ENCODE measurements around the gene CFAP74. TPM values are rescaled to one million over a fixed set of nuclear protein-coding genes. Genes with fewer than 3 reads are reported as not detected.

Gene CFAP74
- total RNA-seq, 1 experiment from 2014 or later = not detected

DNA sequence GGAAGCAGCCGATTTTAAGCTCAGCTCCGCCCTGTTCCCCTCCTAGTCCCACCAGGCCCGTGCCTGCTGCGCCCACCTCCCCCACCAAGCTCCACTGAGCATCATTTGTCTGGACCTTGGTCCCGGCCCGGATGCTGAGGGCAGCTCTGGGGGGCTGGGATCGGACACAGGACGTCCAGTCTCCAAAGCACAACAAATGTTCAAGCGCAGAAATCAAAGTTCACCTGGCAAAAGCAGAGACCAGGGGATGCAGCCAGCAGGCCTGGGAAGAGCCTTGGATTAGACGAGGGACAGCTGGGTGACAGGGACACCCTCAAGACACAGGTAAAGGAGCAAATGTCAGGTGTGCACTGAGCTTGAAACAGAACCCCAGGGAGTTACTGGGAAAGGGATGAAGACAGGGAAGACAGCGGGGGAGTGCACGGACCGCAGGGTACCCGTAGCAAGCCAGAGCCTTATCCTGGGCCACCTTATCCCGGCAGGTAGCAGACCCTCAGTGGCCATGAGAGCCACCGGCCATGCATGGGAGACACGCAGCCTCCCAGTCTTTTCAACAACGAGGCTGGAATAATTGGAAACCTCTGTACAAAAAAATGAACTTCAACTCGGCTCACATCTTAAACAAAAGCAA lies 62.3 kb downstream of the CFAP74 start:
- Histone ChIP-seq H3K36me3 (ENCODE audit: insufficient read depth, low read length, poor library complexity, severe bottlenecking) (no peaks in the 10 kb centered on the region), H3K27me3 (replicated peaks; ENCODE audit: insufficient read depth, low read depth, low read length, poor library complexity) (no peaks in the 10 kb centered on the region), H3K4me1 (ENCODE audit: insufficient read depth, low read length, poor library complexity, severe bottlenecking) (no peaks in the 10 kb centered on the region), H3K9me3 (ENCODE audit: low read depth, low read length, poor library complexity, severe bottlenecking) (no peaks in the 10 kb centered on the region), H3K4me3 (ENCODE audit: low read depth, low read length, poor library complexity, severe bottlenecking) (no peak overlapping the region), H3K27ac (ENCODE audit: low read depth, low read length, poor library complexity, severe bottlenecking) (no peak overlapping the region)
- no peak for DNase-seq (ENCODE audit: low spot score)
- BruUV-seq (replicated peaks) = no TSS peak
- TF ChIP-seq EZH2 (IDR thresholded peaks at IDR 0.05; ENCODE audit: borderline replicate concordance, low read depth, low read length, poor library complexity, severe bottlenecking) = no peak
- TF ChIP-seq, protein P1, sequence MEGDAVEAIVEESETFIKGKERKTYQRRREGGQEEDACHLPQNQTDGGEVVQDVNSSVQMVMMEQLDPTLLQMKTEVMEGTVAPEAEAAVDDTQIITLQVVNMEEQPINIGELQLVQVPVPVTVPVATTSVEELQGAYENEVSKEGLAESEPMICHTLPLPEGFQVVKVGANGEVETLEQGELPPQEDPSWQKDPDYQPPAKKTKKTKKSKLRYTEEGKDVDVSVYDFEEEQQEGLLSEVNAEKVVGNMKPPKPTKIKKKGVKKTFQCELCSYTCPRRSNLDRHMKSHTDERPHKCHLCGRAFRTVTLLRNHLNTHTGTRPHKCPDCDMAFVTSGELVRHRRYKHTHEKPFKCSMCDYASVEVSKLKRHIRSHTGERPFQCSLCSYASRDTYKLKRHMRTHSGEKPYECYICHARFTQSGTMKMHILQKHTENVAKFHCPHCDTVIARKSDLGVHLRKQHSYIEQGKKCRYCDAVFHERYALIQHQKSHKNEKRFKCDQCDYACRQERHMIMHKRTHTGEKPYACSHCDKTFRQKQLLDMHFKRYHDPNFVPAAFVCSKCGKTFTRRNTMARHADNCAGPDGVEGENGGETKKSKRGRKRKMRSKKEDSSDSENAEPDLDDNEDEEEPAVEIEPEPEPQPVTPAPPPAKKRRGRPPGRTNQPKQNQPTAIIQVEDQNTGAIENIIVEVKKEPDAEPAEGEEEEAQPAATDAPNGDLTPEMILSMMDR (conservative IDR thresholded peaks at IDR 0.05; ENCODE audit: low read depth, low read length) = no peak
- intact Hi-C loops (cut with micrococcal nuclease; ENCODE audit: unreplicated experiment) = no loop called here
- ChIA-PET CTCF (interaction anchor here (0.5 kb wide), 1 partner anchor 12 kb away, joined by 4 read pairs; no protein-coding TSS in a partner anchor), POLR2A (ENCODE audit: low non-redundant PET) (no interaction called here)

DNA sequence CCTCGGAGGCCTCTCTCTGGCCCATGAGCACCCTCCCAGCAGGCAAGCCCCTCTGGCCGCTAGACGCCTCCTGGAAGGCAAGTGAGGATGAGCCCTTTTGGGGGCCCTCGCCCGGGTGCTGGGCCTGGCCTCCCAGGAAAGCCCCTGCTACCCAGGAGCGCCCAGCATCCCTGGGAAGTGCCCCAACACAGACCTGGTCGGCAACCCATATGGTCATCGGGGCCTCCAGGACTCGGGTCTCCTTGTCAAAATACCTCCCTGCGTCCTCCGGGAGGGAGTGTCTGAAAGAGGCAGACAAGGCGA lies 63.5 kb downstream of the CFAP74 start:
- no peak for DNase-seq (ENCODE audit: low spot score)
- H3K36me3 ChIP-seq (ENCODE audit: insufficient read depth, low read length, poor library complexity, severe bottlenecking) = no peaks in the 10 kb centered on the region
- H3K27ac ChIP-seq (ENCODE audit: low read depth, low read length, poor library complexity, severe bottlenecking) = no peak overlapping the region
- no peak overlapping the region for H3K4me3 ChIP-seq (ENCODE audit: low read depth, low read length, poor library complexity, severe bottlenecking)
- no peaks in the 10 kb centered on the region for H3K4me1 ChIP-seq (ENCODE audit: insufficient read depth, low read length, poor library complexity, severe bottlenecking)
- H3K27me3 ChIP-seq (replicated peaks; ENCODE audit: insufficient read depth, low read depth, low read length, poor library complexity) = no peaks in the 10 kb centered on the region
- intact Hi-C loops (cut with micrococcal nuclease; ENCODE audit: unreplicated experiment) = no loop called here
- POLR2A ChIA-PET (ENCODE audit: low non-redundant PET) = no interaction called here
- H3K9me3 ChIP-seq (ENCODE audit: low read depth, low read length, poor library complexity, severe bottlenecking) = no peaks in the 10 kb centered on the region
- BruUV-seq (replicated peaks) = no TSS peak
- TF ChIP-seq, protein P1 (conservative IDR thresholded peaks at IDR 0.05; ENCODE audit: low read depth, low read length) = no peak
- no peak for TF ChIP-seq EZH2 (IDR thresholded peaks at IDR 0.05; ENCODE audit: borderline replicate concordance, low read depth, low read length, poor library complexity, severe bottlenecking)
- CTCF ChIA-PET = no interaction called here

DNA sequence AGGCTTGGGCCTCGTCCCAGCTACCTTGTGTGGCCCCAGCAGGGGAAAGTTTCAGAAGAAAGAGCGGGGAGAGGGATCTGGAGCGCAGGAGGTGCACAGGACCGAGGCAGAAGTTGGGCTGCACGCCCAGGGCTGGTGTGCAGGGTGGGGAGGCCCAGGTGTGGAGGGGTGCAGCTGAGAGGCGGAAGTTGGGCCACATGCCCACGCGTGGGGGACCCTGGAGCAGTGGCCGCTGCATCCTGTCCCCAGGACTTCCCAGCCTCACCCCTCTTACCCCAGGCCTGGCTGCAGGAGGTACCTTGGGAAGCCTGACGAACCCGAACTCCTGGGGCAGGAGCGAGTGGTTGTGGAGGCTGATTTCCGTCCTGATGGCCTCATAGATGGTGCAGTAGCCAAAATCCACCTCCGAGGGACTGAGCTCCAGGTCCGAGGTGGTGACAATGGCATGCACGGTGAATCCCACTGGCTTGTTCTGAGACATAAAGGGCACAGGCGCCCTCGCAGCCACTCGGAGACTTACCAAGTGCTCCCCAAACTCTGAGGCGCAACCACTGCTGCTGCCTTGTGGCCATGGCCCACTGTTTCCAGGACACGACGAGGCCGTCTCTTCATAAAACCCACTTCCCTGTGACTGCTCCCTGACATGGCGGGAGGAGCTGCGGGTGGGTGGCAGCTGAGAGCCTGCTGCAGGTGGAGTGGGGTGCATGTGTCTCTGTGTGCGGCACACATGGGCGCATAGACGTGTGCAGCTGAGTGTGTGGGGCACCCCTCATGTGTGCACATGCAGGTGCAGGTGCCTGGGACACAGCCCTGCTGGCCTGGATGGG lies 64.1 kb downstream of the CFAP74 start:
- Histone ChIP-seq H3K27me3 (replicated peaks; ENCODE audit: insufficient read depth, low read depth, low read length, poor library complexity) (no peaks in the 10 kb centered on the region), H3K4me1 (ENCODE audit: insufficient read depth, low read length, poor library complexity, severe bottlenecking) (no peaks in the 10 kb centered on the region), H3K9me3 (ENCODE audit: low read depth, low read length, poor library complexity, severe bottlenecking) (no peaks in the 10 kb centered on the region), H3K36me3 (ENCODE audit: insufficient read depth, low read length, poor library complexity, severe bottlenecking) (no peaks in the 10 kb centered on the region), H3K4me3 (ENCODE audit: low read depth, low read length, poor library complexity, severe bottlenecking) (no peak overlapping the region), H3K27ac (ENCODE audit: low read depth, low read length, poor library complexity, severe bottlenecking) (no peak overlapping the region)
- CTCF ChIA-PET = no interaction called here
- POLR2A ChIA-PET (ENCODE audit: low non-redundant PET) = no interaction called here
- DNase-seq (ENCODE audit: low spot score) = no peak
- no TSS peak for BruUV-seq (replicated peaks)
- intact Hi-C loops (cut with micrococcal nuclease; ENCODE audit: unreplicated experiment) = no loop called here
- TF ChIP-seq, protein P1 (conservative IDR thresholded peaks at IDR 0.05; ENCODE audit: low read depth, low read length) = no peak
- TF ChIP-seq EZH2 (IDR thresholded peaks at IDR 0.05; ENCODE audit: borderline replicate concordance, low read depth, low read length, poor library complexity, severe bottlenecking) = no peak
